ENCODE measurements around the gene CISD3.

DNA sequence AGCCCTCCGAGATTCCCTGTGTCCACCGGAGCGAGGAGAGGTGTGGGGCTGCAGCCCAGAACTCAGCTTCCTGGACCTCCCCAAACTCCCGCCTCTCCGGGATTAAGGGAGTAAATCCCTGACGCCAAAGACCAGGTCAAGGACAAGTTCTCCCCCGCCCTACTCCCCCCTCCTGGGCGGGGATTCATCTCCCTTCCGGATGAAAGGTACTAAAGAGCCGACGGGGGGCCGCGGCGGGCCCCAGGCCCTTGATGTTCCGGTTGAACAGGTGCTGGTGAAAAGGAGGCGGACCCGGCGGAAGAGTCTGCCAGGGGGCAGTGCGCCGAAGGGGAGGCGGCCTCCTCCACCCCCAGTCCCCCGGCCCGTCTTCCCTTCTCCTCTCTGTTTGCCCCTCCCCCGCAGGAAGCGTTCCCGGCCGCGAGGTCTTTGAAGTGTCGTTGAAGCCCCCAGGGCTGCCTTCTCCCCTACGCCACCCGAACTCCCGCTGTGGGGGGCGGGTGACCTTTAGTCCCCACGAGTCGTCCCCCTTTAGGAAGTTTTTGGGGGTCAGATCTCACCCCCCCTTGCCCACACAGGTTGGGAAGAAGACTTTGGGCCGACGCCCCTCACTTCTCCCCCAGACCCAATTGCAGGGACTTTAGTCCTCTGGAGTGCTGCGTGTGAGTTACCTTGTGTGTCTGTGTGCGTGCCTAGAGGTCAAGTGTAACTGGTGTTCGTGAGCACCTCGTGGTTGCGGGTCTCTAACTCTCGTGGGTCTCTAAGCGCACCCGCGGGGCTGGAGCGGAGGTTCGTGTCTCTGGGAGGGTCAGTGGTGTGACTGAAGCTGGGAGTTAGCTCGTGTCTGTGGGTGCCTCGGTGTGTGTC is 26.2 kb upstream of the CISD3 start:
- TF ChIP-seq POLR2AphosphoS5 (IDR thresholded peaks at IDR 0.05; ENCODE audit: borderline replicate concordance, low read depth, low read length) (peak; percentile 38; the same call in 1 of the 2 replicates), EZH2 (IDR thresholded peaks at IDR 0.05) (no peak)

Measured in SK-N-MC (cell line).